ENCODE data around the gene RIT1. TPM values are rescaled to one million over a fixed set of nuclear protein-coding genes. Genes with fewer than 3 reads are reported as not detected.

Gene RIT1
- total RNA-seq, 1 experiment from 2014 or later: 26.4 TPM

DNA sequence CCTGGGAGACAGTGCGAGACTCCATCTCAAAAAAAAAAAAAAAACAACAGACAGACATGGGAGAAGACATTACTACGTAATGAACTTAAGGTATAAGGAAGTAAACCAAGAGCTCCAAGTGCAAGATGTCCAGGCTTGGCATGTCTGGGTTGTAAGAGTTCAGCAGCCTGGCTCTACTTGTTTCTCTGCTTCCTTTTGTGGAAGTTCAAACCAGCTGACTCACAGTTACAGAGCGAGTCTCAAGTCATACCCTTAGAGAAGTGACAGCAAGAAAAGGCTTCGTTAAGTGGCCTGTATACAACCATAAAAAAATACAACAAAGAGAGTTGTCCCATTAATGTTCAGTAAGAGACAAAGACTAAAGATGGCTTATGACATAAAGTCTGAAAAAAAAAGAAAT lies 1.3 kb downstream of the RIT1 start:
- no peak overlapping the region for H3K14ac ChIP-seq (ENCODE audit: insufficient read depth, low read length)
- no peaks in the 10 kb centered on the region for H3K9me3 ChIP-seq (ENCODE audit: control insufficient read depth, low read depth, low read length)
- no peak overlapping the region for H3K18ac ChIP-seq (ENCODE audit: insufficient read length, low read depth, low read length)
- no peaks in the 10 kb centered on the region for H3K27me3 Mint-ChIP-seq (ENCODE audit: low read depth)
- no peak overlapping the region for H2AFZ ChIP-seq (ENCODE audit: low read length)
- no peak overlapping the region for H2BK120ac ChIP-seq (ENCODE audit: low read depth, low read length, poor library complexity, severe bottlenecking)
- H3K36me3 Mint-ChIP-seq (ENCODE audit: insufficient read depth in 1 of 3, low read depth in 3 of 3): peaks cover 16 to 71% (median 60%) of the 10 kb centered on the region in 3 experiments; a peak in 6 of 7 replicates
- no peak overlapping the region for H3K9ac ChIP-seq (ENCODE audit: extremely low read depth, insufficient read length, low read length)
- H3K9me3 Mint-ChIP-seq: no peaks in the 10 kb centered on the region
- no peaks in the 10 kb centered on the region for H3K79me1 ChIP-seq (ENCODE audit: insufficient read depth, low read depth, low read length, poor library complexity, severe bottlenecking)
- no peak overlapping the region for H2BK5ac ChIP-seq (ENCODE audit: insufficient read length, low read length)
- H2BK20ac ChIP-seq (ENCODE audit: low read depth, low read length, poor library complexity, severe bottlenecking): no peak overlapping the region
- H3K4me2 ChIP-seq (ENCODE audit: insufficient read depth, insufficient read length, low read length): peak overlapping the region; percentile 56
- no peaks in the 10 kb centered on the region; the same call in 1 of the 2 replicates for H3K27me3 ChIP-seq (ENCODE audit: insufficient read depth, low read length)
- no peak overlapping the region for H3K4ac ChIP-seq (ENCODE audit: low read depth, low read length)
- H3T11ph ChIP-seq (ENCODE audit: low read length): no peak overlapping the region
- no peak overlapping the region for H4K91ac ChIP-seq (ENCODE audit: insufficient read length, low read depth, low read length)
- peak overlapping the region; percentile 53 to 96; a peak in 3 of 5 replicates for H3K4me3 Mint-ChIP-seq
- H3K4me1 ChIP-seq (ENCODE audit: insufficient read depth, low read length): no peaks in the 10 kb centered on the region
- no peak overlapping the region for H3K23ac ChIP-seq (ENCODE audit: insufficient read length, low read depth, low read length)
- DNase-seq: no peak
- H3K79me2 ChIP-seq (ENCODE audit: insufficient read depth, low read length): no peaks in the 10 kb centered on the region
- H4K5ac ChIP-seq (ENCODE audit: insufficient read length, low read depth, low read length): no peak overlapping the region
- no peak overlapping the region for H3K56ac ChIP-seq (ENCODE audit: insufficient read length, low read depth, low read length)
- no peak overlapping the region for H2BK12ac ChIP-seq (ENCODE audit: insufficient read length, low read depth, low read length)
- H2AK5ac ChIP-seq (ENCODE audit: insufficient read length, low read length): no peak overlapping the region
- WGBS (ENCODE audit: extremely low coverage, insufficient read length, low lambda C conversion rate): no CpG with 5 or more reads among the region's 4 CpGs
- H3K27ac Mint-ChIP-seq: no peak overlapping the region; a peak in 1 of 7 replicates
- TF ChIP-seq, protein P1, sequence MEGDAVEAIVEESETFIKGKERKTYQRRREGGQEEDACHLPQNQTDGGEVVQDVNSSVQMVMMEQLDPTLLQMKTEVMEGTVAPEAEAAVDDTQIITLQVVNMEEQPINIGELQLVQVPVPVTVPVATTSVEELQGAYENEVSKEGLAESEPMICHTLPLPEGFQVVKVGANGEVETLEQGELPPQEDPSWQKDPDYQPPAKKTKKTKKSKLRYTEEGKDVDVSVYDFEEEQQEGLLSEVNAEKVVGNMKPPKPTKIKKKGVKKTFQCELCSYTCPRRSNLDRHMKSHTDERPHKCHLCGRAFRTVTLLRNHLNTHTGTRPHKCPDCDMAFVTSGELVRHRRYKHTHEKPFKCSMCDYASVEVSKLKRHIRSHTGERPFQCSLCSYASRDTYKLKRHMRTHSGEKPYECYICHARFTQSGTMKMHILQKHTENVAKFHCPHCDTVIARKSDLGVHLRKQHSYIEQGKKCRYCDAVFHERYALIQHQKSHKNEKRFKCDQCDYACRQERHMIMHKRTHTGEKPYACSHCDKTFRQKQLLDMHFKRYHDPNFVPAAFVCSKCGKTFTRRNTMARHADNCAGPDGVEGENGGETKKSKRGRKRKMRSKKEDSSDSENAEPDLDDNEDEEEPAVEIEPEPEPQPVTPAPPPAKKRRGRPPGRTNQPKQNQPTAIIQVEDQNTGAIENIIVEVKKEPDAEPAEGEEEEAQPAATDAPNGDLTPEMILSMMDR (conservative IDR thresholded peaks at IDR 0.05): no peak
- H3K4me1 Mint-ChIP-seq: peaks cover 17% of the 10 kb centered on the region in 2 experiments
- H4K8ac ChIP-seq (replicated peaks; ENCODE audit: insufficient read length, low read depth, low read length): no peak overlapping the region
- H2BK15ac ChIP-seq (ENCODE audit: low read depth, low read length): no peak overlapping the region
- H4K20me1 ChIP-seq (ENCODE audit: control insufficient read depth, insufficient read depth, insufficient read length): no peaks in the 10 kb centered on the region
- peaks cover 6% of the 10 kb centered on the region for H3K23me2 ChIP-seq (ENCODE audit: insufficient read length, low read depth, low read length, poor library complexity, severe bottlenecking)
- no peak overlapping the region for H3K27ac ChIP-seq (ENCODE audit: insufficient read length, low read depth, low read length)
